Stimulated activated CD8-positive, alpha-beta memory T cell treated with anti-CD3 and anti-CD28 coated beads, Interleukin-7, amount 100 ng/mL, for 24 hours (primary cell): Measurements from ENCODE around the gene SCN4B.

Experiments
- DNase-seq: peaks from one replicate; pipeline ENCODE4 v3.0.0-alpha.2; 2020; ENCODE audit warnings: low read depth

Gene SCN4B

DNA sequence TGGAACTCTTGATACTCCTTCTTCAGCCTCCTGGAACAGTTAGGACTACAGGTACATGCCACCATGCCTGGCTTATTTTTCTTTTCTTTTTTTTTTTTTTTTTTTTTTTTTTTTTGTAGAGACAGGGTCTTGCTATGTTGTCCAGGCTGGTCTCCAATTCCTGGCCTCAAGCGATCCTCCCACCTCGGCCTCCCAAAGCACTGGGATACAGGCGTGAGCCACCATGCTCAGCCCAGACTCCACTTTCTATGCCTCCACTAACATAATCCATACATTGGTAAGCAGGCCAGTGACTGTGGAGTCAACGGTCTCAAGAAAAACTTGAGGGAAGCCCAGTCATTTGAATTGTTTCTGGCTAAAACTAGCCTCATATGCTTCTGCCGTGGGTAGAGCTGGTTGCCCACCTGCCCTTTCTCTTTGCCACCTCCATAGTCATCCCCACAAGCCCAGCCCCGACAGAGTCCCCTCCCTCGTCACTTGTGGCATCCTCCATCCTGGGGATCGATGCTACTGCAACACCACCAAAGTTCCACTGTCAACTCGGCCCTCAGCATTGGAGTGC is 21.5 kb upstream of the SCN4B start:
- DNase-seq: no peak

DNA sequence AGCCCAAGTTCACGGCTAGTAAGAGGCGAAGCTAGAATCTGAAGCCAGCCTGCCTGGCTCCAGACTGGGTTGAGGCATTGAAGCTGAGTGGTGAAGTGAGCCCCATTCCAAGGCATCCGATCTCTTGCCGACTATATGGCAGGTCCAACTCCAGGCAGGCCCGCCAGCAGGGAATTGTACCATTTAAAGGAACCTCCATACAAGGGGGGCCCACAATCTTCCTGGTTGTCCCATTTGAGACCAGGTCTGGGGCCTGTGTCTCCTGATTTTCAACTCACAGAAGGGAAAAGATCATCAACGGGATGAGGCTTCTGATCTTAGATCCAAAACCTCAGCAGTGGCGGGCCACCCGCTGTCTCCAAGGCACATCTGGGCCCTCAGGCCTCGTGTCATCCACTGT is 19.7 kb upstream of the SCN4B start:
- no peak for DNase-seq

DNA sequence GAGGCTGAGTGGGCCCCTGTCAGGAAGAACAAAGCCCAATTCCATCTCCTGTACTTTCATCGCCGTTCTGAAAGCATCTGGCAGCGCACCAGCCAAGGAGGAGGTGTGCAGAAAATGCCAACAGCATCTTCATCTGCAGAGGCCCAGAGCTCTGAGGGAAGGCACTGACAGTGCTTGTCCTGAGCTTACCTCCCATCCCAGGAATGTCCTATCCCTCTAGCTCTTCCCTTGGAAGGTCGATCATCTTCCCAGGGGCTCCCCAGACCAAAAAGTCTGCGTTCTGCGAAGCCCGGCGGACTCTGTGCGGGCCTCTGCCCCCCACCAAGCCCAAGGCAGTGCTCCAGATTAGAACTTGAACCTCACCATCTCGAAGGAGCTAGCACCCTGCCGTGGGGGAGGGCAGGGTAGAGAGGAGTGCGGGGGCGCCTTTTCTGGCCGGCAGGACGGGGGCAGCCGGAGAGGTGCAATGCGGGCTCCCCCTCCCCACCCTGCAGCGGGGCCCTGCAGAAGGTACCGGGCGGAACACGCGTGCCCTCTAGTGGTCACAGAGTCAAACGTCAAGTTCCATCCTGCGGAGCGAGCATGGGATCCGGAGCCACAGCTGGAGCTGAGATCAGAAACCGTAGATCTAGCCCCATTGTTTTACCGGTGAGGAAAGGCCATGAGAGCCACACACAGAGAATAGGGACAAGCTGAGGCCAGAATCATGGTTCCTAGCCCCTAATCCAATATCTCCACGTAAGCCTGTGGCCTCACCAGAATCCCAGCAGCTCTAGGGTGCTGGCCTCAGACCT is 18.8 kb upstream of the SCN4B start:
- DNase-seq: peak; percentile 52

DNA sequence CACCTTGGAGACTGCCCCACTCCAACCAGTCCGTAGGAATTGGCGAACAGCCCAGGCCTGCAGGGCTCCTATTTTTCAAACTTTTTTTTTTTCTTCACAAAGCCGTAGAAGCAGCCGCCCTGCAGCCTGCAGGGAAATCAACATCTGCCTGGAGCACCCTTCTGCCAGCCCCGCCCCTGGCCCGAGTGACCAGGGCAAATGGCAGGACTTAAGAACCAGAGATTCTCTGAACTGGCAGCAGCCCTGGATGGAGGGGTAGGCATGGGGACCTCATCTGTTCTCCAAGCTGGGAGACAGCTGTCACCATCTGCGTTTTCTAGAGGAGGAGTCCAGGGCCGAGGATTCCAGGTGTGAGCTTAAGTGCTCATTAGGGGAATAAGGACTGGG is 18.3 kb upstream of the SCN4B start:
- no peak for DNase-seq

DNA sequence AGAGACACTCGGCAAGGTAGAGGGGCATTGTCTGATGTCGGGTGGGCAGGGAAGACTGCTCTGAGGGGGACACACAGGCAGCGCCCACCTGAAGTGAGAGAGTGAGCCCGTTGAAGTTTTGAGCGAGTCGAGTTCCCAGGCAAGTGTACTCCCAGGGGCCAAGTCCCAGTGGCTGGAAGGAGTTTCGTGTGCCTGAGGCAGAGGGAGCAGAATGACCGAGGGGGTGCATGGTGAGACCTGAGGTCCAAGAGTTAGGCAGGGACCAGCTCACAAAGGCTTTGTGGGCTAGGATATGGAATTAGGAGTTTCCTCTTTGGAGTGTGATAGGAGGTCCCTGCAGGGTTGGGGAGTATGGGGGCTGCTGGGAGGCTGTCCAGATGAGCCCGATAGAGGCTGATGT is 17.6 kb upstream of the SCN4B start:
- DNase-seq: no peak

DNA sequence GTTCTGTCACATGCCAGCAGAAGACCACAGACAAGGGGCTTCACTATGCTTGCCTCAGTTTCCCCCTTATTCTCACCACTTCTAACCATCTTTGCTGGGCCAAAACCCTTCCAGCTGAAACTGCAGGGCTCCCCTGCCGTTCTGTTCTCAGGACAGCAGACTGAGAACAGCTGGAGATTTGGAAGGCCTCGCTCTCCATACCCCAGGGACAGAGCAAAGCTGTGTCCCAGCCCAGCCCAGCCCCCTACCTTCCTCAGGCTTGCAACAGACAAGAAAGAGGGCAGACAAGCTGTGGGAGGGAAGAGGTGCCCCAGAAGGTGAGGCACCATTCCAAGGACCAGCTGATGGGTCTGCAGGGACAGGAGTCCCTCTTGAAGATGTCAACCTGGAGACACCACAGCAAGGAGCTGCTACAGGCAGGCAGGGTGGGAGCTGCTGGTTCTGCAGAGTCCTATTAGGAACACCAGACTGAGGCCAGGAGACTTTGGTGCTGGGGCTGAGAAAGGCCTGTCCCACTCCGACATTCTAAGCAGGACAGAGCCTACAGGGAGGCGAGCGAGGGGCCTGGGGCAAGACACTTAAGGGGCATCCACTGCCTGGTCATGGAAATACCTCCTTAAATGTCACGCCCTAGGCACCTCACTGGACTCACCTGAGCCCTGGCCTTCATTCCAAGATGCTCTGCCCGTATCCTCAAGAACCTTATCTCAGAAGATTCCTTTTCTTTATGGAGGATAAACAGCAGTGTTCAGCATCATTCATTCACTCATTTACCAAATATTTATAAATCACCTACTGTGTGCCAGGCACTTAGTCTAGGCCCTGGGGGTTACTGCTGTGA is 16.9 kb upstream of the SCN4B start:
- DNase-seq: no peak

DNA sequence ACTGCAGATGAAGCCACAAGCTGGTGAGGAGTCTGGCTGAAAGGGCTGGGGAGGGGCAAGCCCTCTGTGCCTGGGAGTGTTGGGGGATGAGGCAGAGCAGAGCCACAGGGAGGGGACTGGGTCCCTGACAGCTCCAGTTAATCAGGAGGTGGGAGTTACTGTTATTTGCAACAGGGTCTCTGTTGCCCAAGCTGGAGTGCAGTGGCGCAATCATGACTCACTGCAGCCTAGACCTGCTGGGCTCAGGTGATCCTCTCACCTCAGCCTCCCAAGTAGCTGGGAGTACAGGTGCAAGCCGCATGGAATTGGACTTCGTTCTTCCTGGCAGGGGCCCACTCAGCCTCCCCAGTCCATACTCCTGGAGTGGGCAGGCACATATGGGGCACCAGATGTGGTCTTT is 16.1 kb upstream of the SCN4B start:
- DNase-seq: no peak

DNA sequence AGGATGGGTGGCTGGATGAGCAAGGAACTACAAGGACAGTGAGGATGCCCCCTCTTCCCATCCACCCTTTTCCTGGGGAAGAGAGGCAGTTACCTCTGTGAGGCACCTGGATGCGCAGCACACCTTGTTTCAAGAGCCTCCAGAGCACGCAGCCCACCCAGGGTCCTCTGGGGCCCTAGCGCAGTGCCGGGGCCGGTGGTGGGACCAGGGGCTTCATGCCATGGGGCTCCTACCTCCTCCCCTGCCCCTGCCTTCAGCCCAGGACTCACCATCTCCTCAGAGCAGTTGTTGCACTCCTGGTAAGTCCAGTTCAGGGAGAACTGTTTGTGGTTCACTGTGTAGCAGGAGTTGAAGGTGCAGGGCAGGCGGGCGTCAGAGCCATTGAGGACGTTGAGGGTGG is 15.7 kb upstream of the SCN4B start:
- no peak for DNase-seq

DNA sequence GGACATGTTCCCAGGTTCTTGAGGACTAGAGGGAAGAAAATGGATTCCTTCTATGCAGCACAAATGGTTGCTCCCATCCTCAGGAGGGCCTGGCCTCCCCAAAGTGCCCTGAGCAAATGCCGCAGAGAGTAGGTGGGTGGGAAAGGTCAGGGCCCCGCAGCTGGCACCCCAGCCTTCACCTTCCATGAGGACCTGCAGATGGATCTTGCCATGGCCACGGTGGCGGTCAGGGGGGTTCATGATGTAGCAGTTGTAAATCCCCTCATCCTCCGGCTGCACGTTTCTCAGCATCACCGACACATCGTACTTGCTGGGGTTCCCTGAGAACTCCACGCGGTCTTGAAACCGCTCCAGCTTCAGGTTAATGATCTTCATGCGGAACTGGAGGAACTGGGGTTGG is 15.3 kb upstream of the SCN4B start:
- DNase-seq: no peak

DNA sequence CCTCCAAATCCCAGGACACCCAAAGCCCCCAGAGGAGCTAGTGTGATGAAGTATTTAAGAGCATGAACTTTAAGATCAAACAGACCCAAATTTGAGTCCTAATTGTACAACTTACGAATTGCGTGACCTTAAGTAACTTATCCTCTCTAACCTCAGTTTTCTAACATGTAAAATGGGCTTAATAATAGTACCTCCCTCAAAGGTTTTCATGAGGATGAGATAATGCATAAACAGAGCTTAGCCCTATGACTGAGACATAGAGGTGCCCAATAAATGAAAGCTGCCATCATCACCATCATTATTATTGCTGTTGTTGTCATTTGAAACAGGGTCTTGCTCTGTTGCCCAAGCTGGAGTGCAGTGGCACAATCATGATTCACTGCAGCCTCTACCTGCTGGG is 14.6 kb upstream of the SCN4B start:
- no peak for DNase-seq

DNA sequence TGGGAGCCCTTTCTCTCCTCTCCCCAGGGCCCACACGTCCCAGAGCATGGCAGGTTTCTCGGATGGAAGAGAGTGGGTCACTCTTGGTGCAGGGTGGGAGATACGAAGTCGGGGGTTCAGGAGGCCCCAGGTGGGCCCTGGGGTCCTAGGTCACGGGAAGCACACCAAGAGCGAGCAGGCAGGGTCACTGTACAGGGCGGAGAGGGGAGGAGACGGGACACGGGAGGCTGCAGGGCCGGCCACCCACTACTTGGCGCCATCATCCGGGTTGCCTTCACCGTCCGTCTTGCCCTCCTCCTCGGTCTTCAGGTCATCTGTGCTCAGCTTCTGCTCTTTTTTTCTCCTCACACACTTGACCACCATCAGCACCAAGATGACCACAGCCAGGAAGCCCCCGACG is 14.0 kb upstream of the SCN4B start:
- no peak for DNase-seq

DNA sequence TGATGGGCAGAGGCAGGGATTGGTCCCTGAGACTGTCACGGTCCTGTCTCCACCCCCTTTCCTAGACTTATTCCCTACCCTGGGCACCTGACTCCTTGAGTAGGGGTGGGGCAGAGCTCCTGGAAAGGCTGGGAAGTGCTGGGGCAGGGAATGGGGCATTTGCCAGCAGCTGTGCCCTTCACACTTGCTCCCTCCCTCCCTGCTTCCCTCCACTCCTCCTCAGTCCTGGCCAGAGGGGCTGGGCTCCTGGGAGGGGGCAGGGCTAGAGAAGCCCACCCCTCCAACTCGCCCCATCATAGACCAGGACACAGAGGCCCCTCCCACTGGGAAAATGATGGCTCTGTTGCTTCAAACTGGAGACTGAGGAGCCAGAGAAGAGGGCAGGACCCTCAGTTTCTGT is 12.3 kb upstream of the SCN4B start:
- no peak for DNase-seq

DNA sequence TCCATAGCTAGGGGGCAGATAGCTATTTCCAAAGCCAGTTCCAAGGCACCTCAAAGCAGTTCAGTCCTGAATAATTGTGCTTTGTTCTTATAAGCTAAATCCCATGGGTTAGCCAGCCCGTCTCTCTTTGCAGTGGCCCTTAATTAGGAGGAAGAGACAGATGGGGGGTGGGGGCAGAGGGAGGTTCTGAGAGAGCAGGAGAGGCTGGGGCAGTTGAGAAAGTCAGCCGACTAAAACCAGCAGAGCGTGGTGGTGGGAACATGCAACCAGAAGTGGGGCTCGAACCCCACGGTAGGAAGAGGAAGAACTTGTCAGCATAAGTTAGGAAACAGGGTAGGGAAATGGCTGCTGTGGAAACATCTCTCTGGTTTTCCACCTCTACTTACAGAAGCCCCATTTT is 10.9 kb upstream of the SCN4B start:
- DNase-seq: no peak

DNA sequence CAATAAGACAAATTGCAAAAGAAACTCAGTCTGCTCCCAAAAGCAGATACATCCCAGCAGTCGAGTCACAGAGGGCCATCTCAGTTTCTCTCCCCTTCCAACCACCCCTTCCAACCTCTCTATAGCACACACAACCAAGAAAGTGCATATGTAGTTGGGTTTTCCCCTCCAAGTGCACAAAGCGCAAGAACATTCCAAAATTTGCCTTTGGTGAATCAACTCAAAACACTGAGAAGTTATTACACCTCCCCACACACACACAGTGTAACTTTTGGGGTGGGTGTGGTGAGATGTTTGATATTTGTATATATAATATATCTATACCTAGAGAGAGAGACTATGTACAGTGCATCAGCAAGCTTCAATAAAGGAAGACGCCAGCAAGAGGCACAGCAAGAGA is 10.2 kb upstream of the SCN4B start:
- no peak for DNase-seq

DNA sequence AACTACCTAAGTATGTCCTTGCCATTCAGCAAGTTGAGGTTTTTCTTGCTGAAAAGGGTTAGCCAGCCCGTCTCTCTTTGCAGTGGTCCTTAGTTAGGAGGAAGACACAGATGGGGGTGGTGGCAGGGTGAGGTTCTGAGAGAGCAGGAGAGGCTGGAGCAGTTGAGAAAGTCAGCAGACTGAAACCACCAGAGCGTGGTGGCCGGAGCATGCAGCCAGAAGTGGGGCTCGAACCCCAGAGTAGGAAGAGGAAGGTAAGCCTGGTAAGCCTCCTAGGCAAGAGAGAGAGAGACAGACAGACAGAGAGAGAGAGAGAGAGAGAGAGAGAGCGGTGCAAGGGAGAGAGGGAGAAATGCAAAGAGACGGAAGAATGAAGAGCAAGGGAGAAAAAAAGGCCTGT is 9.2 kb upstream of the SCN4B start:
- no peak for DNase-seq

DNA sequence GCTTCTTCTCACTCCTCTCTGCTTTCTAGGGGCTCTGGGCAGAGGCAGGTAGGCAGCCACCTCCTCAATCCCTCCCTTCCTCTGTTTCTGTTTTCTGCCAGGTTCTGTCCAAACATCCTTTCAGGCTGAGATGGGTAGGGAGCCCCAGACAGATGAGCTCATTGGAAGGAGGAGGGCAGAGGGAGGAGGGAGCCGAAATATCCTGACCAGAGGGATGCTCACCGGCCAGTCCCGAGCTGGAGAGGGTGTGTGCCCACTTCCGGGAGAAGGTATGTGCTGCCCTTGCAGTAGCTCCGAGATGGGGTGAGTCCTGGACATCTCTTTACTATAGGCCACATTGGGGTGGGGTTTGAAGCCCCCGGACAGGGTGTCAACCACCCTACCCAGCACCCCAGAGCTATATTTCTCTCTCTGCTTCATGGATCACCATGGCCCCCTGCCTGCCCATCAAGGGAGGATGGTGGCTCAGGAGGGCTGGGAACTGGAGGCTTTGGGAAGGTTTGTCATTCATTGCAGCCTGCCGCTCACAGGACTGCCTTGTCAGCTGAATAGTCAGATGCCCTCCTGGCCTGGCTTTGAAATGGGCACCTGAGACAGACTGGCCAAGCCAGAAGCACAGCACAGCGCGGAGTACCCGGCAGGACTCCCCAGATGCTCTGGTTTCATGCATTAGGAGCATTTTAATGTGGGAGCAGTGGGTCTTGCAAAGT is 4.7 kb upstream of the SCN4B start:
- no peak for DNase-seq

DNA sequence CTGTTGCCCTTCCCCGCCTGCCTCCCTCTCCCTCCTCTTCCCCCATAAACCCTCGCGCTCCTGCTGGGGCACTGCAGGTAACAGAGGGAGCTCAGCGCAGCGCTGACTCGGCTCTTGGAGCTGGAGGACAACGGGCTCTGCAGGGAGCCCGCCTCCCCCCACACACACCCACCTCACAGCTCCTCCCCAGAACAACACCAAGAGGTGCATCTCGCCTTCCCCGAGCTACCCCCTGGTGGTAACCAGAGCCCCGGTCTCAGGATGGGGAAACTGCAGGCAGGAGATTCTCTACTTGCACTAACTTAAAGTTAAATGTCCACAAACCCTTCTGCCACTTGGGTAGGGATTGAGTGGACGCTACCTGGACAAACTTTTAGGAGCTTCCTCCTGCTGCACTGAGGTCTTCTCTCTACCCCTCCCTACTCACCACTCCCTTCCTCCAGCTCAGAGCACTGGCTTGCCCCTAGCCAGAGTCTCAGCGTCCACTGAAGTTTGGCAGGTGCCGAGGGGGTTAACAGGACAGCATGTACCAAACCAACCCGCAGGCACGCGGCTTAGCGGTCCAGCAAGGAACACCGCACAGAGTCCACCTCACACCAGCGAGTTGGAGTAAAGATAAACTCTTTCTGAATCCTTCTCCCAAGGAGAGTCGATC is 4.0 kb upstream of the SCN4B start:
- no peak for DNase-seq

DNA sequence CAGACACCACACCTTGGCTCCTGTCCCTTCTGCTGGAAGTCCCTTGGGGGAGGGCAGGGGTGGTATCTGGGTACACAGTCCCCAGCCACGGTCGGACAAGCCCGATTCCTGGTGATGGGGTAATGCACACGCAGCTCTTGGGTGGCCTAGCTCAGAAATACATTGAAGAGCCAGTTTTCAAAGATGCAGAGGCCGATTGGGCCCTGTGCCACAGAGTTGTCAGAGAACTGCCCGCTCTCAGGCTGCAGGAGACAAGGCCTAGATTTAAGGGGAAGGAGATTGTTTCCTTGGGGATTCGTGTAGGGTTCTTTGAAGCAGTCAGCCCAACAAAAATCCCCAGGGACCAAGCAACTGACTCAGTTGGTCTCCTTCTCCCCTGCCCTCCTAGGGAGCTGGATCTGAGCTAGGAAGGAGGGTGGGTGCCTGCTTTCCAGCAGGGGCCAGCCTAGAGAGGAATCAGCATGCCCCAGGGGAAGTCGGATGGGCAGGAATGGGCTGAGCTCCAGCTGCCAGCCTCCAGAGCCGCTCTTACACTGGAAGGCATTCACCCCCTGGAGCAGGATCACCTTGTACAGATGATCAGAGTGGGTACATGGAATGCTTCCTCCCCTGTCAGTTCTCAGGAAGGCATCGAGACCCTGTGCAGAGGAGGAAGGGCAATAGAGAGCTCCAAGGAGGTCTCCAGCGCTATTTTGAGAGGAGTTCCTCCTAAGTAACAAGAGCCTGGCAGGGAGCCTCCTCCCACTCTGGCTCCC is 3.3 kb upstream of the SCN4B start:
- no peak for DNase-seq

DNA sequence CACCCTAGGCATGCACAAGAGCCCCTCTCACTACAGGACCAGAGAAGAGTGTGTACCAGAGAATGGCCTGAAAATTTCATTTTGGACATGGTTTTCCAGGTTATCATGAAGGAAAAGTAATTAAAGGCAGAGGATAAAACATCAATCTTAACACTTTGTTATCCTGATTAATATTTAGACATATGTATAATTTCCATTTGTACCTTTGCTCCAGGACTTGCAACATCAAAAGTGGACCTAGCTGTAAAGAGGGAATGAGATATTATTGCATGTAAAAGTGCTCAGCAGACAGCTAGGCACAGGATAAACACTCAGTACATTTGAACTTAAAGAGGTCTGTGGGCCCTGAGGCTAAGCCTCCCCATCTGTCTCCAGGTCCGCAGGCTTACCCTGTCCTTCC is 2.0 kb upstream of the SCN4B start:
- no peak for DNase-seq

DNA sequence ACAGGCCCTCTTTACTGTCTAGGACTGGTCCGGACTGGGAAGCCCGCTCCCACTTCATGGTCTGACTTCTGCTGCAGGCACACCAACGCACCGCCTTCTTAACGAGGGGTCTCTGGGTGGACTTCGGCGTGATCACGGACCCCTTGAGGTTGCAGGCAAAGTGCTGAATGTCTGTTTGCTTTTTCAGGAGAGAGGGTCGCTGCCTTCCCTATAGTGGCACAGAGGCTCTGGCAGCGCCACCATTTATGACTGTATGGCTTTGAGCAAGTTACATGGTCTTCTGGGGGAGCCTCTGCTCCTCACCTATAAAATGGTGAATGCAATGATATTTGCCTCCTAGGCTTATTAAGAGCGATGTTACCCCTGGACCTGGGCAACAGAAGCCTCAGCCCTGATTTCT is 1.4 kb upstream of the SCN4B start:
- DNase-seq: no peak

DNA sequence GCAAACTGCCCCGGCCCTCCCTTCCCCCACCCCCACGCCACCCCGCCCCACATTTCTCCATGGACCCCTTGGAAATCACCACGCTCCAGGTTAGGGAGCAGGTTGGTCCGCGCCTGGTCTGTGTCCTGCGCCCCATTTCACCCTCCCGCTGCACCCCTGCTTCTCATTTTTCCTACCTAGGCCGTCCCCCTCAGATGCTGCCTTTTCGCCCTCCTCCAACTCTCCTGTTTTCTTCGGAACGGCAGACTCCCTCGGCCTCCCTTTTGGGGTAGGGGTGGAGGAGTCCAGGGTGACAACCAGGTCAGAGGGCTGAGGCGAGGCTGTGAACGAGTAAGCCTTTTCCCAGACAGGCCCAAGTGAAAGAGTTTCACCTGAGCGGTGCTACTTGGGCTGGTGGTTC is 893 bp upstream of the SCN4B start:
- DNase-seq: no peak
